ENCODE data around the gene POMZP3. TPM values are rescaled to one million over a fixed set of nuclear protein-coding genes. Genes with fewer than 3 reads are reported as not detected.
"Not testable (repeated sequence)": the region's sequence is repeated elsewhere in the genome, so short reads cannot be mapped to it uniquely, and the experiment has no call there.

Gene POMZP3
- total RNA-seq, 4 donors from 2014 or later = 5.7 to 15.9 (median 9.7) TPM

DNA sequence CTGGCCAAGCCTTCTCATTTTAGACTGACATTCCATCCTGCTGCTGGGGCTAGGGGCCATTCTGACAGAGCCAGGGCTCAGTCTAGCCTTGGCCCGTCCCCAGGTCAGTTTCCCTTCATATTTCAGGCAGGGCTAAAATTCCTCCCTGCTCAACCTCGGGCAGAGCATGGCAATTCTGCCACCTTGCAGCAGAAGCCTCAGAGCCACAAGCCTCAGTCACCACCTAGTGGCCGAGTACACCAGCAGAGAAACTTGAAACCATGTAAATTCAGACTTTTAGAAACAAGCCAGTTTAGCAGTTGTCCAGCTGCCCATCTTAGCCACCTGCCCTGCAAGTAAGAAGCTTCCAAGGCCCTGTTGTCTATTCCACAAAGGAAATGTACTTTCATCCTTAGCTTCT lies 13.3 kb downstream of the POMZP3 start:
- intact Hi-C loops (cut with DNase I; ENCODE audit: low total_unique reads); DNase-seq; H3K36me3 ChIP-seq; H3K27me3 ChIP-seq; H3K9me3 ChIP-seq; H3K4me1 ChIP-seq; H3K27ac ChIP-seq; H3K4me3 ChIP-seq: not testable (repeated sequence)
- TF ChIP-seq CTCF (IDR thresholded peaks at IDR 0.05) = peak in 2 of 4 experiments; percentile 15 to 20

DNA sequence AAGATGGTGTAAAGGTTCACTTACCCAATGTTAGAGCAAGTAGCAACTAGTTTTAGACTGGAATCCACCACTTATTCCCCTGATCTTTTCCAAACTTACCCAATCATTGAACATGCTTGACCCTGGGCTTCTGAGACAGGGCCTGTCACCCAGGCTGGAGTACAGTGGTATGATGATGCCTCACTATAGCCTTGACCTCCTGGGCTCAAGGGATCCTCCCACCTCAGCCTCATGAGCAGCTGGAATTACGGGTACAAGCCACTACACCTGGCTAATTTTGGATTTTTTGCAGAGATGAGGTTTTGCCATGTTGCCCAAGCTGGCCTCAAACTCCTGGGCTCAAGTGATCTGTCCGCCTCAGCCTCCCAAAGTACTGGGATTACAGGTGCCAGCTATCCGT lies 14.8 kb downstream of the POMZP3 start:
- H3K9me3 ChIP-seq; DNase-seq; H3K27ac ChIP-seq; intact Hi-C loops (cut with DNase I; ENCODE audit: low total_unique reads); H3K4me3 ChIP-seq; H3K36me3 ChIP-seq; H3K27me3 ChIP-seq; H3K4me1 ChIP-seq: not testable (repeated sequence)

DNA sequence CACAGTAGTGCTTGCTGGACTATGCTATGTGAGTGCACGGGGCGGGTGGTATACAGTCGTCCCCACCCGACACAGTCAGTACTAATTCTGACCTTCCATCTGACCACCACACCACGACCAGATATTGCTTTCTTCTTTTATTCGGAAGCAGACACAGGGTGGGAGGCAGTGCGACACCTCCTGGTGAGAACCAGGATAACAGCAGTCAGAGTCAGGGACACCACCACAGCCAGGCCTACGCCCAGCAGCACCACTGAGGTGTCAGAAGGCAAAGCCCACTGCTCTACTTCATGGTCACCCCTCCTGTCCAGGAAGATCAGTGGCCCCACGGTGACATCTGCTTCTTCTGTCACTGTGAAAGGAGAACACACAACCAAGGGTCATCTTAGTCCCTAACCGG lies 17.2 kb downstream of the POMZP3 start:
- DNase-seq; H3K27ac ChIP-seq; intact Hi-C loops (cut with DNase I; ENCODE audit: low total_unique reads); H3K36me3 ChIP-seq; H3K9me3 ChIP-seq; H3K4me3 ChIP-seq; H3K4me1 ChIP-seq; H3K27me3 ChIP-seq: not testable (repeated sequence)

DNA sequence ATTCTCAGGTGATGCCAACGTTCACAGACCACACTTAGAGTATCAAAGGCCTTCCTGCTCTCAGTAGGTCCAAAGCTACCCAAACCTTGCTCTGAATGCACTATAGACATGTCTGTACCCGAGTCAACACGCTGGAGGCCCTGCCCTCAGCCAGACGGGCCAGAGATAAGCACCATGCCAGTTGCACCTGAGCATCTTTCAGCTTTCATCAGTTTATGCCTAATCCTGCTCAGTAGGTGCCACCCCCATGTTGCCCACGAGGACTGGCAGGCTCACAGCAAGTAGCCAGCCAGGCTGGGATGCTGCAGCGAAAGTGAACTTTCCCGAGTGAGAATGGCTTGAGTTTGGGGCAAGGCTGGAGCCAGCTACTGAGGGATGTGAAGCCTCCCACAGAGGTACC lies 18.6 kb downstream of the POMZP3 start:
- H3K27ac ChIP-seq; H3K36me3 ChIP-seq; H3K9me3 ChIP-seq; DNase-seq; H3K4me1 ChIP-seq; H3K27me3 ChIP-seq; intact Hi-C loops (cut with DNase I; ENCODE audit: low total_unique reads); H3K4me3 ChIP-seq: not testable (repeated sequence)

- DNase-seq = peak; percentile 76 to 82
- H3K36me3 ChIP-seq; H3K4me1 ChIP-seq; H3K9me3 ChIP-seq; intact Hi-C loops (cut with DNase I; ENCODE audit: low total_unique reads); H3K27me3 ChIP-seq; H3K4me3 ChIP-seq; H3K27ac ChIP-seq: not testable (repeated sequence)
Measured at GRCh38 chr7:76606027-76606426, 21.1 kb downstream of the POMZP3 start.

- H3K4me1 ChIP-seq; H3K36me3 ChIP-seq; H3K9me3 ChIP-seq; H3K4me3 ChIP-seq; H3K27ac ChIP-seq; H3K27me3 ChIP-seq; intact Hi-C loops (cut with DNase I; ENCODE audit: low total_unique reads); DNase-seq: not testable (repeated sequence)
Measured at GRCh38 chr7:76600650-76601049, 26.4 kb downstream of the POMZP3 start.

DNA sequence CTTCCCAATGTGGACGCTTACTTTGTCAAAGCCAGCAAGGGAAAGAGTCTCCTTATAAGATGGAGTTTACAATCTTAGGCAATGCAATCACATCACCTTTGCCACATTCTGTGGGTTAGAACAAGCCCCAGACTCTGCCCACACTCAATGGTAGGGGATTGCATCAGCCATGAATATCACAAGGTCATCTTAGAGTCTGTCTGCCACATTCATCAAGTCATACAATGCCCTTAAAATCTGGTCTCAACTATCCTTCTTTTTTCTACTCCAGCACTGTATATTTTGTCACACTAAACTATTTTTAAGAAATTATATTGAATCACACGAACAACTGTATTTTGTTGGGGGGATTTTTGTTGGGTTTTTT lies 27.0 kb downstream of the POMZP3 start:
- H3K27me3 ChIP-seq; H3K4me1 ChIP-seq; H3K27ac ChIP-seq; H3K9me3 ChIP-seq; H3K4me3 ChIP-seq; H3K36me3 ChIP-seq; DNase-seq; intact Hi-C loops (cut with DNase I; ENCODE audit: low total_unique reads): not testable (repeated sequence)

GRCh38 chr7:76598590-76599264 lies 28.4 kb downstream of the POMZP3 start:
- H3K36me3 ChIP-seq; H3K27me3 ChIP-seq; intact Hi-C loops (cut with DNase I; ENCODE audit: low total_unique reads); H3K4me3 ChIP-seq; H3K9me3 ChIP-seq; H3K27ac ChIP-seq; DNase-seq; H3K4me1 ChIP-seq: not testable (repeated sequence)

DNA sequence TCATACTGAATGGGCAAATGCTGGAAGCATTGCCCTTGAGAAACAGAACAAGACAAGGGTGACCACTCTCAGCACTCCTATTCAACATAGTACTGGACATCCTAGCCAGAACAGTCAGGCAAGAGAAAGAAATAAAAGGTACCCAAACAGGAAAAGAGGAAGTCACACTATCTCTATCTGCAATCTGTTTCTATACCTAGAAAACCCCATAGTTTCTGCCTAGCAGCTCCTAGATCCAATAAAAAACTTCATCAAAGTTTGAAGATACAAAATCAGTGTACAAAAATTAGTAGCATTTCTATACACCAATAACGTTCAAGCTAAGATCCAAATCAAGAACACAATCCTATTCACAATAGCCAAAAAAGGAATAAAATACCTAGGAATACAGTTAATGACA lies 29.8 kb downstream of the POMZP3 start:
- H3K27ac ChIP-seq; intact Hi-C loops (cut with DNase I; ENCODE audit: low total_unique reads): not testable (repeated sequence)

DNA sequence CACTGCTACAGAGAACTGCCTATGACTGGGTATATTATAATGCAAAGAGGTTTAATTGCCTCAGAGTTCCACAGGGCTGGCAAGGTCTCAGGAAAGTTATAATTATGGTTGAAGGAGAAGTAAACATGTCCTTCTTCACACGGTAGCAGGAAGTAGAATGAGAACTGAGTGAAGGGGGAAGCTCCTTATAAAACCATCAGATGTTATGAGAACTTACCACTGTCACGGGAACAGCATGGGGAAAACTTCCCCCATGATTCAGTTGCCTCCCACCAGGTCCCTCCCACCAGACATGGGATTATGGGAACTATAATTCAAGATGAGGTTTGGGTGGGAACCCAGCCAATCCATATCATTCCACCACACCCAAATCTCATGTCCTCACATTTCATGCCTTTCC lies 34.4 kb downstream of the POMZP3 start:
- H3K27ac ChIP-seq; intact Hi-C loops (cut with DNase I; ENCODE audit: low total_unique reads); DNase-seq; H3K4me1 ChIP-seq; H3K27me3 ChIP-seq; H3K9me3 ChIP-seq; H3K36me3 ChIP-seq; H3K4me3 ChIP-seq: not testable (repeated sequence)

More for the DNA sequence above, 29.8 kb downstream of the POMZP3 start:
- not testable (repeated sequence) for H3K4me3 ChIP-seq, H3K9me3 ChIP-seq, DNase-seq, H3K36me3 ChIP-seq, H3K4me1 ChIP-seq, H3K27me3 ChIP-seq

DNA sequence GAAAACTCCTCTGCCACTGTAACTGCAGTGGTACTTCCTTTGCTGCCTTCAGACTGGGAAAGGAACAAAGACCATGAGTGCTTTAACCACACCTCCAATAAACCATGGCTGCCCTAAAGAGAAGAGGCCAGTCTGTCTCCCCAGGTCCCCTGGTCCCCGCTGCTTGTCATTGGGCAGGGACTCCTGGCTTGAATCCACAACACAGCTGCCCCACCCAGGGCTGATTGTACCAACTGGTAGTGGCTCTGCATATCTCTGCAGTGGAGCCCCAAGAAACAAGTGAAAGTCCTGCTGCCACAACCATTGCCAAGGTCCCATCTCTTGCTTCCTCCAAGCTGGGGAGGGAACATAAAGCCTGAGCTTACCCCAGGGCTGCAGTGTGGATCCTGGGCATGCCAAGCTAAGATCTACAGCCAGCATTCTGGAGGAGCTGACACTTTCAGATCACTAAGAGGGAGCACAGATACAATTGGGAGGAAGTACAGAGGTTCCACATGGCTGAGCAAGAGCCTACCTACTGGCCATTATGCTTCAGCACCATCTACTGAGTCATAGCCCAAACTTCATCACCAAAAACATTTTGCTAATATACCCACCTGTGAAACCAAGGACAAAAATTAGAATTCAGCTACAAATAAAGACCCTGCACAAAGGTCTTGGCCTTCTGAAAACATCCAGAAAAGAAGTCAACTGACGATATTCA lies 35.3 kb downstream of the POMZP3 start:
- intact Hi-C loops (cut with DNase I; ENCODE audit: low total_unique reads); H3K4me1 ChIP-seq; H3K27ac ChIP-seq; H3K9me3 ChIP-seq; H3K36me3 ChIP-seq; H3K4me3 ChIP-seq; DNase-seq; H3K27me3 ChIP-seq: not testable (repeated sequence)

DNA sequence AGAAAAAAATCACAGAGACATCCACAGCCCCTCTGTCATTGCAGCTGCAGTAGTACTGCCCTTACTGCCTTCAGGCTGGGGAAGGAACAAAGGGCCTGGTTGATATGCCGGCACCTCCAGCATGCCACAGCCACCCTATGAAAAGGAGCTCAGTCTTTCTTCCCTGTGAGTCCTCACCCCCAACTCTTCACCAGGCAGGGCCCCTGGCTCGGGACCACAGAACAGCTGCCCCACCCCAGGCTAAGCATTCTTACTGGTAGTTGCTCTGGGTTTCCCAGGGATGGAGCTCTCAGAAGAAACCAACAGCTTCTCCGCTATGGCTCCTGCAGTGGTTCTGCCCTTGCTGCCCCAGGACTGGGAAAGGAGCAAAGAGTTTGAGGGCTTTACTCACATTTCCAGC lies 36.0 kb downstream of the POMZP3 start:
- H3K9me3 ChIP-seq; DNase-seq; H3K4me1 ChIP-seq; H3K4me3 ChIP-seq; H3K36me3 ChIP-seq; H3K27ac ChIP-seq; intact Hi-C loops (cut with DNase I; ENCODE audit: low total_unique reads); H3K27me3 ChIP-seq: not testable (repeated sequence)

DNA sequence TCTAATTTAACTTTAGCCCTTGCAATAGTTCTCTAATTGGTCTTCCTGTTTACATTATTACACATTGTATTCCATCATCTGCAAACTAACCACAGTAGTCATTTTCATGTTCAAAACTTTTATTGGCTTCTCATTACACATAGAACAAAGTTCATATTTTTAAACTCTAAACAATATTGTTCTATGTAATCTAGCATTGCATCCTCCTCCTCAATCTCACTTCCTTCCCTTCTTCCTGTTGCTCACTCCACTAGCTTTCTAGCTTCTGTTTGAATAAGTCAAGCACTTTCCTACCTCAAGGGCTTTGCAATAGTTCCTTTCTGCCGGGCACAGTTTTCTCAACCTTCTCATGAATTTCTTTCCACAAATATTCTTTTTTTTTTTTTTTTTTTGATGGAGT lies 38.5 kb downstream of the POMZP3 start:
- intact Hi-C loops (cut with DNase I; ENCODE audit: low total_unique reads); H3K4me1 ChIP-seq; H3K9me3 ChIP-seq; H3K36me3 ChIP-seq; H3K27ac ChIP-seq; DNase-seq; H3K4me3 ChIP-seq; H3K27me3 ChIP-seq: not testable (repeated sequence)

Data from uterus (tissue), 4 donors.